Fibroblast of upper back skin (primary cell): ENCODE measurements around the gene CEP112.
A peak's percentile ranks its signal among the peaks of the same experiment; 100 is the strongest.

Experiments used
- DNase-seq: peaks from one replicate; pipeline ENCODE4 v3.0.0-alpha.2; 2013

Gene CEP112

DNA sequence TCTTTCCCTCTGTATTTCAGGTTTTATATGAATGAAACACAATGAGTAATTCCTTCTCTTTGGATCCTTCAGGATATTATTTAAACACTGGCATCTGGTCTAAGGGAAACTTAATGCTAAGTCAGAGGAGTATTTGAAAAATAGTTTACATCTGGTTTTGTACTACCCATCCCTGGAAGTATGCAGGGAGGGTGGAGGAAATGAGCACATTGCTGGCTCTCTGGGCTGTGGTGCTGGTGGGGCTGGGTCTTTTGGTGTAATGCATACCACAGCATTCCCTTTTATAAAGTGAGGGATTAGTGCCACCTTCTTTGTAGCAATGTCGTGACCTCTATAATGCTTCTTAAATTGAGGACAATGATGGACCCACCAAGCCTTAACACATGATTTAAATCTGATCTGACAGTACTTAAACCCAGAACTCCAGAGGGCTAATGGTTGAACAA lies 525.0 kb downstream of the CEP112 start:
- DNase-seq: peak; percentile 29

DNA sequence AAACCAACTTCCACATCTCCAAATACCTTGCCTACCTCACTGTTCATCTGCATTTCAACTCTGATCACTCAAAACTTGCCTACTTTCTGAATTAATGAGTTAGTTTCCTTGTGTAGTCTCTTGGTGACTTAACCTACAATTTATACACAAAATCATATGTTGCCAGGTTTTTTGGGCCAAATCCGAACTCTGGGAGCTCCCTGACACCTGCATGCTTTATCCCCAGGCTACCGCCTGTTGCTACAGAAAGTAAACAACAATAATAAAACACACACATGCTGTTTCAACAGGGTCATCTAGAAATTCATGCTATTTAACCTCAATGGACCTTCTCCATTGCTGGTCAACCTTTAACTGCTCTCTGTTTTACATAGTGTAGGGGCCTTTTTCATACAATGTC lies 526.0 kb downstream of the CEP112 start:
- DNase-seq: no peak

DNA sequence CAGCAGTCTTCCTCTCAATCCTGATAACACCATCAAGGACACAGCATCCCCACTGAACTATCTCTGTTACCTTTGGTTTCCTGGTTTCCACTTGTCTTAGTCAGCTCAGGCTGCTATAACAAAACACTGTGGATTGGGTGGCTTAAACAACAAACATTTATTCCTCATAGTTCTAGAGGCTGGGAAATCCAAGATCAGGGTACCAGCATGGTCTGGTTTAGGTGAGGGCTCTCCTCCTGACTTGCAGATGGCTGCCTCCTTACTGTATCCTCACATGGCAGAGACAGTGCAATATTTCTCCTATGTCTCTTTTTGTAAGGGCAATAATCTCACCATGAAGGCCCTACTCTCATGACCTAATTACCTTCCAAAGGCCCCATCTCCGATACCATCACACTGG lies 527.2 kb downstream of the CEP112 start:
- DNase-seq: no peak

DNA sequence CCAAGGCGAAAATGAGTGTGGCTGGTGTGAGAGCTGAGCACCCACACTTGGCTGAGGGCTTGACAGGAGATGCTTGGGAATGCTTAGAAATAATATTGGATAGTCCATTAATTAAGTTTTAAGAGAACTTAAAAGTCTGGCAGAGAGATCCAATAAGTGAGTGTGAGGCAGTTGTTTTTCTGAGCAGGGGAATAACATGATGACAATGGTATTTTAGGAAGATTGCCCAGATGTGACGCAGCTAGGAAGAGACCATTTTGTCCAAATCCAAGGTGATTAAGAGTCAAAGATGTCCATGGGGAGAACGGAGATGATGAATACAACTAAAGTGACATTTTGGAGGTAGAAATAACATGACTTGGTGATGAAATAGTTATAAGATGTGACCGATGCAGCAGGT lies 527.7 kb downstream of the CEP112 start:
- no peak for DNase-seq

DNA sequence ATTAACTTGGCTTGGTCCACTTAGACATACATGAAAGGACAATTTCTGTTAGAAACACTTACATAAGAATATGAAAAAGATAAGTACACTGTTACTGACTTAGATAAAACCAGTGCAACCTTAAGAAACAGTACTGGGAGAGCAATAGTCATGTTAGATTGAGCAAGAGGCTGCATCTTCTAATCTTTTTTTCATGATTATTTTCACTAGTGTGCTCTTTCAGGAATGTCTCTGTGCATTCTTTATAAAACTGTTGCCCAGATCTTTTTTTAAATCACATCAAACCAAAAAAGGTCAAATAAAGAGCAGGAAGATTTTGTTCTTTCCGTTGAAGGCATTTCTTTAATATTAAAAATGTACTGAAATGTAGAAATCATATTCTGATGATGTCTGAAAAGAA lies 529.7 kb downstream of the CEP112 start:
- peak; percentile 78 for DNase-seq

DNA sequence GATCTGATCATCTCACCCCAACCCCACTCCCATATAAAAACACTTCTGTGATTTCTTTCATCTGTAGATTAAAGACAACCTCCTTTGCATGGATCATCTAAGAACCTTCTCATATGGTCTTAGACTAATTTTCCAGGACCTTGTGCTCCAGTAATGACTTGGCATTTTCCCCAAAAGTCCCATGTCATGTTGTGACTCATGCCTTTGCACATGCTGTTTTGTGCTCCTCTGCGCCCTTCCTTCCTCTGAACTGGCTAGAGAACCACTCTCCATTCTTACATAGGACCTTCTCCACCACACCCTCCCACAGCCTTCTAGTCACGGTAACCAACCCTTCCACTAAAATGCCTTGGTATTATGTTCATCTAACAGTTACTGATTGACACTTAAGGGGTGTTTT lies 531.0 kb downstream of the CEP112 start:
- DNase-seq: peak; percentile 62

DNA sequence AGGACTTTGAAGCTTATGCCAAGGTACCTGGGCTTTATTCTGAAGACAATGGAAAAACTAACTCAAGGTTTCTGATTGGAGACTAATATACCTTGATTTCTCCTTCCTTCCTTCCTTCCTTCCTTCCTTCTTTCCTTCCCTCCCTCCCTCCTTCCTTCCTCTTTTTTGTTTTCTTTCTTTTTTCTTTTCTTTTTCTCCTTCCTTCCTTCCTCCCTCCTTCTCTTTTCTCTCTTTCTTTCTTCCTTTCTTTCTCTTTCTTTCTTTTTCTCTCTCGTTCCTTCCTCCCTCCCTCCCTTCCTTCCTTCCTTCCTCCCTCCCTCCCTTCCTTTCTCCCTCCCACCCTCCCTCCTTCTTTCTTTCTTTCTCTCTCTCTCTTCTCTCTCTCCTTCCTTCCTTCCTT lies 531.9 kb downstream of the CEP112 start:
- no peak for DNase-seq

DNA sequence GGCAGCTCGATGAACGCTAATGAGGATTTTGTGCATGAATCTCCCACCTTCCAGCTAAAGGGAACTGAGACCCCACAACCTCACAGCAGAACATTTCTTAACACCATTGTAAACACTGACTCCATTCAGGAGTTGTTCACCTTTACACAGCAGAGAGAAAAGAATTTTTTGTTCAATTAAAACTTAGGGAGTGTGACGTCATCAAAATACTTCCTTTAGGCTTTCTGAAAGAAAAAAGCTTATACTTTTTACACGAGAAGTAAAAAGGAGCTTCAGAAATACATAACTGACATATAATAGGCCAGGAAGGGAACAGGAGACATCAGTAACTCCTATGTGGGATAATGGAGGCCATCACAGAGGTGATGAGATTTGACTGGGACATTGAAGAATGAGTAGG lies 532.4 kb downstream of the CEP112 start:
- no peak for DNase-seq

DNA sequence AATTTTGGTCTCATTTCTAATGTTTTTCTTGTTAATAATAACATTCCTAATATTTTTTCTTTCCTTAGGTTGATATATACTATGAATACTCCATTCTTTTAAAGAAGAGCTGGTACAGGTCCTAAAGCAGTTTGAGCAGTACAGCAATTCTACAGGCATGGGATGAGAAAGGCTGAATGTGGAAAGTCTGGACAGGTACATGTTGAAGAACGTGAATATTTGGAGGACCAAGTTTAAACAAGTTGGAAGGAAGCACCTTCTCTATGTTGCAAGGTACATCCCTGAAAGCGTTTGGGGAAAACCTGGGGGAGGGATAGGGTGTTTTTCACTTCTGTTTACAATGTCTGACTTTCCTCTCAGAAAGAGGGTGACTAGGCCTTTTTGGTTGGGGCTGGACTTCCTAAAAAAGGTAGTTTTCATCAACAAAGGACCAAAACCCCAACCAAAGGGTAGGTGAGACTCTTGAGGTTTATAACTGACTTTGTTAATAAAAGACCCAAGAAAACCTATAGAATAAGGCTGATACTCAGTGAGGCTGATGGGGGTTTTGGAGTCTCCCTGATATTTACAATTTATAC lies 534.6 kb downstream of the CEP112 start:
- DNase-seq: no peak

DNA sequence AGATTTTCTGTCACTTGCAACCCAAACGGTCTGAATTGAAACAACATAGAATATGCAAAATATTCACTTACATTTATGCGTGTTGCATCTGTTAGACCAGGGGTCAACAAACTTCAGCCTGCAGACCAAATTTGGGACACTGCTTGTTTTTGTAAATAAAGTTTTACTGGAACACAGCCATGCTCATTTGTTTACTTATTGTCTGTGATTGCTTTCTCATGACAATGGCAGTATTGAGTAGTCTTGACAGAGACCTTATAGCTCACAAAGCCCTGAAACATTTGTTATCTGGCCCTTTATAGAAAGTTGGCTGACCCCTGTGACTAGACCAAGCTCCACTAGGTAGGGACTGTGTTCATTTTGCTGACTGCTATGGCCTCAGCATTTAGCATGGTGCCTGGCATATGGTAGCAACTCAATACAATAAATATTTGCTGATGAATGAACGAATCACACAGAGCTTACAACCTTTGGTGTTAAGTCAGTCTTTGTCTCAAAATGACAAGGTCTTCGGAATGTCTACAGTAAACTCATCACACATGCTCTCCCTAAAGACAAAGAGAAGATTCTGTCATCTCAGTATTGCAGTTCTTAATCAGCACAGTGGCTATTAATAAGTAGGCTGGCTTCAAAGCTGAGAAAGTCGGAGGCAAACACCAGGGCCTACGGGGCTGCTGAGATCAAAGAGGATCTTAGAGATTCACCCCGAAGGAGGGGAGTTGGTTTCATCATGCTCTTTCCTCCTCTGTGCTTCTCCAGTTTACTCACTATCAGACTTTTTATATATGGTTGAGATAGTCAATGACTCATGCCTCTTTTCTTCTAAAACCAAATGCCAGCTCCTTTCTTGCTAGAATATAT lies 535.3 kb downstream of the CEP112 start:
- peak; percentile 24 for DNase-seq

DNA sequence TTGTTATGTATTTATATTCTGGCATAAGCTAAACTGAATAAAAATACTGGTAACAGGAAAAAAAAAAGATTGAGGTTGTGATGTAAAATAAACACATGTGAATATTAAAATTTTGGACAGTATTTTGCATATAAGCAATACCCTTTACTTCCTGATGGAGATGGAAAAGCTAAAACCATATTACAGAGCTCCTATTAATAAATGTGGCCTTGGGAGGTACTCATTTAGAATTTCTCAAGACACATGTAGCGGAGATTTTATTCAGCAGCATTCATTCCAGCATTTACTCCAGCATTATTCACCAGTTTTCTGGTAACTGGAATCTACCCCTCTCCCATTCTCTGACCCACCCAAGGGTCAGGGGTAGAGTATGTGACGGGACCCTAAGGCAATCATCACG lies 536.2 kb downstream of the CEP112 start:
- DNase-seq: no peak

DNA sequence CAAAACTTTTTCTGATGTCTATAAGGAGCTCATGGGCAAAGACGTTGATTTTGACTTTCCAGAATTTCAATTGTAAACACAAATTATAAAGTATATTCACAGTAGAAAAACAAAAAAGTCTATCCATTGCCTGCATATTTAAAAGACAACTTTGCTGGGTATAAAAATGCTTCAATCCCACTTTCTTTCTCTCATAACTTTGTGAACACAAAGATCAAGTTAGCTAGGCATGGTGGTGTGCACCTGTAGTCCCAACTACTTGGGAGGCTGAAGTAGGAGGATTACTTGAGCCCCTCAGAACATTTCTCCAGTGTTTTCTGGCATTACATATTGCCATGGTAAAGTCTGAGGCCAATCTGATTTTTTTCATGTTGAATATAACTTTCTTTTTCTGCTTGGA lies 547.4 kb downstream of the CEP112 start:
- DNase-seq: no peak

DNA sequence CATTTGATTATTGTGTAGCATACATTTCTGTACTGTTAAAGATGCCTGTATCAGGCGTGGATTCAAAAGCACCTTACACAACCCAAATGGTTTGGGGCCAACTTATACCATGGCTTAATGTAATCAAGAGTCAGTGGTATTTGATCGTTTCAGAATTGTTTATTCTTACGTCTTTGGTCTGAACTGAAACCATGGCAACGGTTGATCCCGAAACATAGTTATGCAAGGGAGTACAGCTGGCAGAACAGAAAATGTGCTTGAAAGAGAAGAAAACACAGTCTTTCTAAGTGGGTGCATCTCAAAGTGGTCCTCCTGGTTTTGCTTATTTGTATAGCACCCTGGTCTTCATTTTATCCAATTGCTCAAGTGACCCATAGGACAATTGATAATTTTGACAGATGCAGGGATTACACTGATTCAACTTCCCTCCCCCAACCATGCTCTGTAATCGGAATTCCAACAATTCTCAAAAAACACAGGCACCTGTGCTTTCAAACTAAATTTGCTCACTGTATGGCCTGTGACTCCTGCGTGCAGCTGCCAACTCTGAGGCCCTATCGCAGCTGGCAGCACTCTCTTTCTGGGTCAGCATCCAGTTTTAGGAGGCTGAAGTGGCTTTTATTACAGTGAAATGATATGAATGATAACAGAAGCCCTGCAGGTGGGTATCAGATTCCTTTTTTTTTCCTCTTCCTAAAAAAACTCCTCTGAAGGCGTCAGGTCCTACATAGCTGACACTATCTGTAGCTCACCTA lies 553.5 kb downstream of the CEP112 start:
- DNase-seq: no peak

DNA sequence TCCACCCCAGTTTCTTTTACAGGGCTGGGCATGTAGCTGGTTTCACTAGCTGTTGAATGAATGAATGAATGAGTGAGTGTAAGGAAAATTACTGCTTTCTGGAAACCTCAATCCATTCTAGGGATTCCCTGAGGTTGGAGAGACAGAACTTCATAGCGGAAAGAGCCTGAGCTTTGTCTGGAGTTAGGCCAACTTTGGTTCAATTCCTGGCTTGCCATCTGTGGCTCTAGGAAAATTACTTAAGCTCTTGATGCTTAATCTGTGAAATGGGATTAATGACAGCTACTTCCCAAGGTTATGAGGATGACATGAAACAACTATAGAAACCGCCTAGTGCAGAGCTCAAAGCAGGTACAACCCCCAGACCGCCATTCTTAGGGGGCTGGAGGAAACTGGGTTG lies 554.1 kb downstream of the CEP112 start:
- no peak for DNase-seq

DNA sequence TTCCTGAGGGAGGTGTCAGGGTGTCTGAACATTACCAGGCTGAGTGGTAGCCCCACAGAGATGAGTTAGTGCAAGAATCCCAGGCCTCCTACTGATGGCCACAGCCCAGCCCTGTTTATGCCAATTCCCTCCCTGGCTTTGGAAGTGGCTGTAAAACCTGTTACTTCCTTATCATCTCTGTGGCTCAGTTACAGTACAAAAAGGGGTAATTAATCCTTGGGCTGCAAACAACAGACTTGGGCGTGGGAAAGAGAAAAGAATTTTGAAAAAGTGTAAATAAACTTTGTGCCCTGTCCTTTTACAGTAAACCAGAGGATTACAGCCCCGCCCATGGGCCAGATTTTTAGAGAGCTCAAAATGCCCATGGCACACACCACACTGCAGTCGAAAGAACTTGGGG lies 557.4 kb downstream of the CEP112 start:
- DNase-seq: no peak

DNA sequence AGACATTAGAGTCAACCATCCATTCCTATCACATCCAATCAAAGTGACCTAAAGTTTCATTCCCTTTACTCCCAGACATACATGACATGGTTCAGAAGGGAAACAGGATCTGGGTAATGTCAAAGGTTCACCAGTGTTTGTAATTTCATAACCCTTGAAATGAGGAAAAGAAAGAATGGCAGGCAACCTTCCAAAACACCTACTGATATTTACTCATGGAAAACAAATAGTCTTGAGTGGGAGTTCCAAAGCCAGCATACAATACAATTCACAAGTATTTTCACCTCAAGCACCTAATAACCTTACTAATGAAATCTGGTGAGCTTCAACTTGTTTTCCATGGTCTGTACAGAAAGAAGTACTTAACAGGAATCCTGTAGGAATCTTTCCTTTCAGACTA lies 557.9 kb downstream of the CEP112 start:
- DNase-seq: no peak

DNA sequence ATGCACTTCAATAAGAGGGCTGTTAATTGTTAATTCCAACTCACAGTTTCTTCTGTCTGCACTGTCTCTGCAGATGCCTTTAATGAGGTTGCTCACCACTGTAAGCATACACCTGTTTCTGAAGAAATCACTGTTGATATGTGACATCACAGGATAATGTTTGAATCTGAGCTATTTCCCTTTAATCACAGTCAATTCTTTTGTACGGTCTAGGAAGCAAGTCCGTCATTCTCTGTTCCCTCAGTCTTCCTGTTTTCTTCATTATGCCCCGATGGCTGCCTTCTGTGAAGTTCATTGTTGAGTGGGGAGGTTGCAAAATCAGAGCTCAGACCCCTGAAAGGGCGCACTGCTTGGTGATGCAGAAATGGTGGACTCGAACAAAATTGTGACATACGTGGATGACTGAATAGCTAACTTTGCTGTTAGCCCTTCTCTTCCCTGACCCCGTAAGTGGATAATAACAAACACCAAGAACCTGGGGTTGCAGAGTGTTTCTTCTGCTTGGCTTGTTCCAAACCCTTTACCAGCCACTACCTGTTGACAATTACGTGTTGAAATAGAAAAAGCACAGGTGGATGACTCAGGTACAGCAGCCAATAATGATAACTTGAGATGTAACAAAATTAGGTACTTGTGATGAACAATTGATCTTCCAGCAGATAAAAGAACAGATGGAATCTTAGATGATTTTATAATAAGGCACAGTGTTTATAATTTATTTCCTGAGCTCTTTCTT lies 558.6 kb downstream of the CEP112 start:
- DNase-seq: no peak

DNA sequence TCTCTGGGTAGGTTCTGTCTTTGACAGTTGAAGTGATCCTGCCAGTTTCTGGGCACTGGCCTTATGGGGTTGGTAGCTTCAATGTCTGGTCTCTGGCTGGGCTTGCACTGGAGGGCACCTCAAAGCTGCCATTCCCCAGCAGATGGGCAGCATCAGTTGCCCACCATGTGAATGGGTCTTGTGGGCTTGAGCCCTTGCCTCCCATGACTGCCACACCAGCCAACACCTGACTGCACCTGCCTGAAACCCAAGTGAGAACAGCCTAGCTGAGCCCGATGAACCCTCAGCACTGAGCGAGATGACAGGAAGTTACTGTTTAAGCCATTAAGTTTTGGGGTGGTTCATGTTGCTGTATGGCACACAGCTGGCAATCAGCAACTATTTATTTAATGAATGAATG lies 561.4 kb downstream of the CEP112 start:
- no peak for DNase-seq

DNA sequence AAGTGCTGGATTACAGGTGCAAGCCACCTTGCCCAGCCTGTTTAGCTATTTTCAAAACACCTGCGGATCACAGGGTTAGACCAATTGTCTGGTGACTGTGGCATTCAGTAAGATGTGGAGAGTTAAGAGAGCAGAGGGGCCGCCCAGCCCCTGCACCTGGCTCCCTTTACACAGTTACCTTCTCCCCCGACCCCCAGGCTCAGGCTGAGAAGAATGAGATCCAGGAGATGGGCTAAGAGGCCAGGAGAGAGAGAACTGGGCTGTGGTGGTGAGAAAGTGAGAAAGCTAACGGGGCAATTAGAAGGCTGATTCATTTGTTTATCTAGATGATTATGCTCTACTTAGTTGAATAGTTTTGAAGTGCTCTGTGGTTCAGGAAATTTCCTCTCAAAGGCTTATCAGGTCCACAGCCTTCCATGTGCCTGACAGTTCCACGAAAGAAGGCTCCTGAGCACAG lies 562.7 kb downstream of the CEP112 start:
- DNase-seq: no peak

DNA sequence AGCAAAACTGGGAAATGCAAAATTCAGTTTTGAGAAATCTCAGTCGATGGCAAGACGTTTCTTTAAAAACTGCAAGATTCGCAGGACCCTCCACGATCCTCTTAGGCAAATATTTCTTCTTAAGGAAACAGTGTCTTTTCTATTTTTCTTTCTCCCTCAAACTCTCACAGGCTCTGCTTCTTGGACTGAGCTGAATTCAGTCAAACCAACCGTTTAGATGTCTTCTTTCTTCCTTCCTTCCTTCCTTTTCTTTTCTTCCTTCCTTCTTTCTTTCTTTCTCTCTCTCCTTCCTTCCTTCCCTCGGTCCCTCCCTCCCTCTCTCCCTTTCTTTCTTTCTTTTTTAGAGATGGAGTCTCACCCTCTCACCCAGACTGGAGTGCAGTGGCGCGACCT lies 563.3 kb downstream of the CEP112 start:
- DNase-seq: no peak

DNA sequence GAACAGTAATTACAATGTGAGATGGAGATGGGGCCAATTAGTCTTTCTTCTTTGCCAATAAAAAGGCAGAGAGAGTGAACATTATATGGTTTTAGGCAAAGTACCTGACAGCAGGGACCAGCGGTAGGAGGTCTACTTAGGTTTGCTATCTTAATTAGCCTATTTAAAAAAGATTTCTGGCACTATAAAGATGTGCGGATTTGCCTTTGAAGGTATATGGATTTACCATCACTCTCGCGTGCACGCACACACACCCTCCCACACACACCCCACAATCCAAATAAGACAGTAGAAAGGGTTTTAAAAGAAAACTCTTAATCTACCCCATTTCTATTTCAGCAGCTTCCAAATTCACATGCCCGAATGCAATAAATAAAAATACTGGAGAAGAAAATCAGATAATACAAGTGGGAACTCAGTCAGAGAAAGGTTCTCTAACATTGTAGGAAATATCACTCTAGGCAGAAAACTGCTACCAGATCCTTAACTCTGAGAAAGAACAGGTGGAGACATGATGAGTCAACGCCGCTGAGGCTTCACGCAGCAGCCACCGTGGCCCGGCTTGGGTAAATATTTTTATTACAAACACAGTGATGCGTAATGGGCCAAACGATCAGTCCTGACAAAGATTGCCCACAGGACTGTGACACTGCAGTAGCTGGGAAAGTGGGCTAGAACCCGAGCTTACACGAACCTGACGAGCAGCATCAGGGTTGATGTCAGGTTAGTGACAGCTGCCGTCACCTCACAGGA lies 563.9 kb downstream of the CEP112 start:
- DNase-seq: peak; percentile 43

DNA sequence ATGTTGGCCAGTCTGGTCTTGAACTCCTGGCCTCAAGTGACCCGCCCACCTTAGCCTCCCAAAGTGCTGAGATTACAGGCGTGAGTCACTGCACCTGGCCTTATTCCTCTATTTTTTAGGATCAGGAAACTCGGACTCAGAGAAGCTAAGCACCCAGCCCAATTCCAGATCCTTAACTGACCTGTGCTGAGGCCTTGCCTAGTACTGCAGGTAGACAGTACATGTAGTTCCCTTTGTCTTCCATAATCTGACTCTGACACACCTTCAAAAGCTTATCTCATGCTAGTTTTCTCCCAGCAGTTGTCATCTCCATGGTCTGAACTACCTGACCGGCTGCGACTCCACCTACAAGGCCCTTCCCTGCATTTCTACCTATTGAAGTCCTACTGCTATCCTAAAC lies 564.8 kb downstream of the CEP112 start:
- no peak for DNase-seq
